DMS 273 (cell line): ENCODE data around the gene ZNF487.
A peak's percentile ranks its signal among the peaks of the same experiment; 100 is the strongest.
"Not testable (repeated sequence)": the region's sequence is repeated elsewhere in the genome, so short reads cannot be mapped to it uniquely, and the experiment has no call there.

ENCODE experiments used
- DNase-seq: peaks from one replicate; lab custom pipeline; 2025; ENCODE audit not compliant: unreplicated experiment; lab: John Stamatoyannopoulos, UW

Gene ZNF487

GRCh38 chr10:43403911-43404703, 32.8 kb upstream of the ZNF487 start:
- DNase-seq = no peak

GRCh38 chr10:43404704-43405084, 32.2 kb upstream of the ZNF487 start:
- DNase-seq = no peak

GRCh38 chr10:43407148-43407575, 29.7 kb upstream of the ZNF487 start:
- DNase-seq = peak; percentile 75

- DNase-seq = peak; percentile 90
These were observed 29.2 kb upstream of the ZNF487 start for GRCh38 chr10:43407576-43408330.

GRCh38 chr10:43408331-43408709, 28.6 kb upstream of the ZNF487 start:
- no peak for DNase-seq

GRCh38 chr10:43408710-43409384, 28.1 kb upstream of the ZNF487 start, which contains the start of gene HNRNPF:
TSS of gene HNRNPF (minus strand) at chr10:43409186. CDS start at chr10:43387884, 21,302 bp downstream.
- DNase-seq = peak; percentile 95

- DNase-seq = peak; percentile 40
These were observed 27.4 kb upstream of the ZNF487 start for GRCh38 chr10:43409385-43410109.

GRCh38 chr10:43410345-43410744, 26.6 kb upstream of the ZNF487 start:
- no peak for DNase-seq

- DNase-seq = no peak
These were observed 25.4 kb upstream of the ZNF487 start for GRCh38 chr10:43411536-43411935.

- DNase-seq = no peak
These were observed 21.4 kb upstream of the ZNF487 start for GRCh38 chr10:43415544-43415943.

- no peak for DNase-seq
These were observed 18.8 kb upstream of the ZNF487 start for GRCh38 chr10:43417950-43418768.

- no peak for DNase-seq
These were observed 16.9 kb upstream of the ZNF487 start for GRCh38 chr10:43419997-43420368.

- DNase-seq = peak; percentile 86
These were observed 16.3 kb upstream of the ZNF487 start for GRCh38 chr10:43420369-43421200.

- no peak for DNase-seq
These were observed 15.8 kb upstream of the ZNF487 start for GRCh38 chr10:43421201-43421507.

GRCh38 chr10:43421519-43421918, 15.4 kb upstream of the ZNF487 start:
- DNase-seq = no peak

GRCh38 chr10:43421944-43422343, 15.0 kb upstream of the ZNF487 start:
- not testable (repeated sequence) for DNase-seq

GRCh38 chr10:43424416-43424815, 12.5 kb upstream of the ZNF487 start:
- DNase-seq = no peak

- DNase-seq = not testable (repeated sequence)
These were observed 10.4 kb upstream of the ZNF487 start for GRCh38 chr10:43426476-43426875.

GRCh38 chr10:43427166-43427825, 9.6 kb upstream of the ZNF487 start:
- no peak for DNase-seq
